Measurements from ENCODE around the gene CACNG3.

GRCh38 chr16:24273508-24274182, 17.5 kb downstream of the CACNG3 start:
- TF ChIP-seq RARB (CRISPR knock-in tag; IDR thresholded peaks at IDR 0.05) (no peak), POU6F1 (CRISPR knock-in tag; IDR thresholded peaks at IDR 0.05; ENCODE audit: borderline replicate concordance, low read depth) (no peak), ZNF8 (CRISPR knock-in tag; IDR thresholded peaks at IDR 0.05) (no peak)

All from SK-N-SH treated with all-trans-retinoic acid at 6 μM for 48 hours (cell line).